ENCODE measurements around the gene DOK6. TPM values are rescaled to one million over a fixed set of nuclear protein-coding genes. Genes with fewer than 3 reads are reported as not detected.
A peak's percentile ranks its signal among the peaks of the same experiment; 100 is the strongest.

Gene DOK6
- total RNA-seq, 1 donor from 2014 or later, result 0.67 TPM

GRCh38 chr18:69388222-69388621 is 12.5 kb upstream of the DOK6 start:
- Histone ChIP-seq H3K27me3 (ENCODE audit: control insufficient read depth, insufficient read depth, low read length) (no peaks in the 10 kb centered on the region), H3K36me3 (ENCODE audit: control insufficient read depth, insufficient read depth, low read length) (no peaks in the 10 kb centered on the region), H3K4me3 (ENCODE audit: low read depth, low read length) (no peak overlapping the region)
- no peak for DNase-seq (ENCODE audit: low read depth)
- TF ChIP-seq CTCF (IDR thresholded peaks at IDR 0.05; ENCODE audit: insufficient read depth, low read length, poor library complexity, severe bottlenecking), result no peak

DNA sequence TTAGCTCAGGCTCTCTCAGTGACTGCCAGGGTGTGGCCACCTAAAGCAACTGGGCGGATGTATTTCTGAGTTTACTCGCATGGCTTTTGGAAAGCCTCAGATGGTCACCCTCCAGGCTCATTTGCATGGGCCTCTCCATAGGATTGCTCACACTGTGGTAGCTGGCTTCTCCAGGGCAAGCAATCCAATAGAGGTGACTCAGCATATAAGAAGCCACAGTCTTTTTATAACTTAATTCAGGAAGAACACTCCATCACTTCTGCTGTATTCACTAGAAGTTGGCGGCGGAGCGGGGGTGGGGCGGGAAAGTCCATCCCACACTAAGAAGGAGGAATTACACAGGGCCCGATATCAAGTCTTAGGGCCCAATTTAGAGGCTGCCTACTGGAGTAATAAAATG is 3.6 kb upstream of the DOK6 start:
- no peaks in the 10 kb centered on the region for H3K36me3 ChIP-seq (ENCODE audit: control insufficient read depth, insufficient read depth, low read length)
- no peak overlapping the region for H3K4me3 ChIP-seq (ENCODE audit: low read depth, low read length)
- peaks cover 10% of the 10 kb centered on the region for H3K27me3 ChIP-seq (ENCODE audit: control insufficient read depth, insufficient read depth, low read length)
- TF ChIP-seq CTCF (IDR thresholded peaks at IDR 0.05; ENCODE audit: insufficient read depth, low read length, poor library complexity, severe bottlenecking), result no peak
- no peak for DNase-seq (ENCODE audit: low read depth)

- H3K36me3 ChIP-seq (ENCODE audit: control insufficient read depth, insufficient read depth, low read length), result no peaks in the 10 kb centered on the region
- H3K27me3 ChIP-seq (ENCODE audit: control insufficient read depth, insufficient read depth, low read length), result peaks cover 22% of the 10 kb centered on the region
- no peak overlapping the region for H3K4me3 ChIP-seq (ENCODE audit: low read depth, low read length)
- TF ChIP-seq CTCF (IDR thresholded peaks at IDR 0.05; ENCODE audit: insufficient read depth, low read length, poor library complexity, severe bottlenecking), result no peak
- no peak for DNase-seq (ENCODE audit: low read depth)
These were observed 1.4 kb upstream of the DOK6 start for GRCh38 chr18:69399253-69399652.

DNA sequence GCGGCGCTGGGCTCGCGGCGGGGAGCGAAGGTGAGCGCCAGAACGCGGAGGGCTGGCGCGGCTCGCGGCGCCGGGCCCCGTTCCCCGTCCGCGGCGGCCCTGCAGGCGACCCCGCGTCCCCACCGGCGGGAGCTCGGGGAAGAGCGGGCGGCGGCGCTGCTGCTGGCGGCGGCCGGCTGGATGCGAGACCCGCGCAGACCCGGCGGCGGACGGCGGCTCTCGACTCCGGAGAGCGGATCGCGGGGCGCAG is 213 bp downstream of the DOK6 start:
- Histone ChIP-seq H3K36me3 (ENCODE audit: control insufficient read depth, insufficient read depth, low read length) (no peaks in the 10 kb centered on the region), H3K4me3 (ENCODE audit: low read depth, low read length) (peak overlapping the region; percentile 59), H3K27me3 (ENCODE audit: control insufficient read depth, insufficient read depth, low read length) (peaks cover 22% of the 10 kb centered on the region)
- no peak for DNase-seq (ENCODE audit: low read depth)
- no peak for TF ChIP-seq CTCF (IDR thresholded peaks at IDR 0.05; ENCODE audit: insufficient read depth, low read length, poor library complexity, severe bottlenecking)

GRCh38 chr18:69401226-69401971 is 711 bp downstream of the DOK6 start:
- H3K27me3 ChIP-seq (ENCODE audit: control insufficient read depth, insufficient read depth, low read length), result peaks cover 22% of the 10 kb centered on the region
- H3K4me3 ChIP-seq (ENCODE audit: low read depth, low read length), result peak overlapping the region; percentile 59
- TF ChIP-seq CTCF (IDR thresholded peaks at IDR 0.05; ENCODE audit: insufficient read depth, low read length, poor library complexity, severe bottlenecking), result no peak
- no peaks in the 10 kb centered on the region for H3K36me3 ChIP-seq (ENCODE audit: control insufficient read depth, insufficient read depth, low read length)
- DNase-seq (ENCODE audit: low read depth), result no peak

DNA sequence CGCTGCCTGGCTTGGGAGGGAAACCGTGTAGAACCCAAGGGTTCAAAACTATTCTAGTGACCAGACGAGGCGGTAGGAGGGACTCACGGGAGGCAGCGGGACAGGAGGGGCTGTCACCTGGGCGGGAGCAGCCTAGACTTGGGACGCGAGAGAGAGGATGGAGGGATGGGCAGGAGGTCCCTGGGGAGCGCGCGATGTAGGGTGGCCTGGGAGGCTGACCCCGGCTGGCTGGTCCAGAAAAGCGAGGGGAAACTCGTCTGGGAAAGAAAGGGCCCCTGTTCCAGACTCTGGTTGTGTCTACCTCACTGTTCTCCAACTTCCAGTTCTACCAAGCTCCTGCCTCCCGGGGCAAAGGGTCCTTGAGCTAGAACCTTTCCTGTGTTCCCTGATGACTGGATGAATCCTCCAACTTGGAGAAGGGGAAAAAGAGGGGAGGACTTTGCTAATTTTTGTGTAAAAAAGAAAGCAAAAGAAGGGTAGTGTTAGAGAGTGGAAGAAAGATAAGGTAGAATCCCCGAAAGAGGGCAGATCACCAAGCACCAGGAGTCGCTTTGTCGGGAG is 1.4 kb downstream of the DOK6 start:
- no peak for DNase-seq (ENCODE audit: low read depth)
- H3K36me3 ChIP-seq (ENCODE audit: control insufficient read depth, insufficient read depth, low read length), result no peaks in the 10 kb centered on the region
- TF ChIP-seq CTCF (IDR thresholded peaks at IDR 0.05; ENCODE audit: insufficient read depth, low read length, poor library complexity, severe bottlenecking), result no peak

More for the DNA sequence above, 1.4 kb downstream of the DOK6 start:
- H3K27me3 ChIP-seq (ENCODE audit: control insufficient read depth, insufficient read depth, low read length), result peaks cover 22% of the 10 kb centered on the region
- H3K4me3 ChIP-seq (ENCODE audit: low read depth, low read length), result peak overlapping the region; percentile 59

Measured in kidney epithelial cell (primary cell).